Fibroblast of upper back skin (primary cell): ENCODE results near the gene TEX14.

Source experiments
- DNase-seq: peaks from one replicate; pipeline ENCODE4 v3.0.0-alpha.2; 2013

The TEX14 gene

DNA sequence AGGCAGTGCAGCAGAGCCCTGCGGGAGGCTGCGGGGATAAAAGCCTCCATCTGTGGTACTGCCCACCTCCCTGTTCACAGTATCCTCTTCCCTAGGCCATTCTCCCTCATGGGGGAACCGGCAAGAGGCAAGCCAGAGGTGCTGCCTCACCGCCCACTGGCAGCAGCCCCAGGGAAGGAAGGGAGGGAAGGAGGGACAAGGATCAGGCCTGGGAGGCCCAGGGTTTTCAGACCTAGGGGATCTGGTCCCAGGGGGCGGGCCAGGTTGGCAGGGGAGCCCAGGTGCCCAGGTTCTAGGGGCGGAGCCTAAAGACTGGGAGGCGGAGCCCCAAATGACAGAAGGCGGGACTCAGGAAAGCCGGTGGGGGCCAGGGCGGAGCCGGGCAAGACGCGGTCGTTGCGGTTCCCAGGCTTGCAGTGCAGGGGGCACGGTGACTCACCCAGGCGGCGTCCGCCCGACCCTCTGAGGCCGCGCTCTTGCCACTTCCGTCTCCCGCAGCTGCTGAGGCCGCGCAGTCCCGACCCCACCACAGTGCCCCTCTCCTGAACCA, 174.4 kb downstream of the TEX14 start:
- no peak for DNase-seq

DNA sequence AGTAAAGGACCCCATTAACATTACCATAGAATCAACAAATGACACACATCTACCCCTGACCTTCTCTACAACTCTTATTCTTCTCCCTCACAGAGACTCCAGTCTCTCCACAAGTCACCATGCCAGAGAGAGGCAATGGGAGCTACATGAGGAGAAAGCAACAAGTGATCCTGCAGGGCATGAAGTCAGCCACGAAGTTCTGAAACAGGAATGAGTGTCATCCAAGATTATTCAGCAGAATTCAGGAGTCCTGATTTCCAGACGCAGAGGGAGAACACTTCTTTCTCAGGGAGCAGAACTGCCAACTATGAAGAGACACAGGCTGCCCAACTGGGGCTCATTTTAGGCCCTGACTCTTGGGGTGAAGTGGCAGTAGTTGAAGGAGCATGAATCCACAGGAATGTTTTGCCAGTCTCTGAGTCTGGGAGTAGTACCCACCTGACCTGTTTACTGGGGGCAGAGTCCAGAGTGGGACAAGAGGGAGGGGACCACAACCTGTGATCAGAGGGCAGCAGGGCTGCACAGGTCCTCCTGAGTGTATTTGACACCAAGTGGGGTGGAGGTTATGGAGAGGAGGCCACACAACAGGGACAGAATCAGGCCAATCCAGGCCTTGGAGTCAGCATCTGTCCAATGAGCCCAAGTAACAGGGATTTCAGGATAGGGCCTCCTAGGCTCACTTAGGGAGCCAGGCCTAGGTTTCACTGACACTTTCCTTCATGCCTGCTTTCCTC, 175.0 kb downstream of the TEX14 start:
- DNase-seq, result no peak

GRCh38 chr17:58515286-58515685, 176.6 kb downstream of the TEX14 start:
- DNase-seq, result no peak

- no peak for DNase-seq
These were observed 177.1 kb downstream of the TEX14 start for GRCh38 chr17:58514770-58515157.

DNA sequence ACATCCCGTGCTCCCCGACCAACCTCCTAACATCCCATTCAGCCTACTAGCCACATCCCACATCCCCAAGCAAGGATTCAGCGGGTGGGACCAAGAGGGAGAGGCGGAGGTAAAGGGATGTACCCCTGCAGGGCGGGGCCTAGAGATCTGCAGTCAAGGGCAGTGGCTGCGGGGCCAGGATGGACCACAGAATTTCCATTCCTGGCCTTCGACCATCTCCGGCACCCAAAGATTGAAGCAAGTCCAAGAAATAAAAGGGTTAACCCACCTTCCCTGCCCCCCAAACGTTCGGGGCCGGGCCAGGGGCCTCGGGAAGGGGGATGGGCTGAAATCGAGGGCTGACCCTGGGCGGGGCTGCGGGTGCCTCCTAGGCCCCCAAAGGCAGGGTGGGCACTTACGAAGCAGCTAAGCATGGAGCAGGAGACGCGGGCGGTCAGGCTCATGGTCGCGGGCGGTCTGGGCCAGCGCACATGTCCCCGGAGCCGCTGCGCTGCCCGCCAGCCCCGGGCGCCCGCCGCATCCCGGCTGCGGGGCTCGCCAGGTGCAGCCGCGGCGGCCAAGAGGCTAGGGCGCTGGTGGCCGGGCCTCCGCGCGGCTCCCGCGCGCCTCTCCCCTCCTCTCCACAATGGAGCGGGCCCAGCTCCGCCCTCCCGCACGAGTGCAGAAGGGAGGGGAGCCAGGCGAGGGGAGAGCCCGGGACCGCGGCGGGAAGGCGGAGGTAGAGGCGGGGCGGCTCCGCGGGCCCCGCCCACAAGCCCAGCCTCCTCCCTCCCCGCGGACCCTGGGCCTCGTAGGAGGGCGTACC, 177.7 kb downstream of the TEX14 start, which contains the start of gene MTMR4:
Gene MTMR4, minus strand, starts transcription at position 674 of the 805 bp plus-strand sequence. Its CDS starts 231 bp downstream, at position 443.
- peak; percentile 78 for DNase-seq

DNA sequence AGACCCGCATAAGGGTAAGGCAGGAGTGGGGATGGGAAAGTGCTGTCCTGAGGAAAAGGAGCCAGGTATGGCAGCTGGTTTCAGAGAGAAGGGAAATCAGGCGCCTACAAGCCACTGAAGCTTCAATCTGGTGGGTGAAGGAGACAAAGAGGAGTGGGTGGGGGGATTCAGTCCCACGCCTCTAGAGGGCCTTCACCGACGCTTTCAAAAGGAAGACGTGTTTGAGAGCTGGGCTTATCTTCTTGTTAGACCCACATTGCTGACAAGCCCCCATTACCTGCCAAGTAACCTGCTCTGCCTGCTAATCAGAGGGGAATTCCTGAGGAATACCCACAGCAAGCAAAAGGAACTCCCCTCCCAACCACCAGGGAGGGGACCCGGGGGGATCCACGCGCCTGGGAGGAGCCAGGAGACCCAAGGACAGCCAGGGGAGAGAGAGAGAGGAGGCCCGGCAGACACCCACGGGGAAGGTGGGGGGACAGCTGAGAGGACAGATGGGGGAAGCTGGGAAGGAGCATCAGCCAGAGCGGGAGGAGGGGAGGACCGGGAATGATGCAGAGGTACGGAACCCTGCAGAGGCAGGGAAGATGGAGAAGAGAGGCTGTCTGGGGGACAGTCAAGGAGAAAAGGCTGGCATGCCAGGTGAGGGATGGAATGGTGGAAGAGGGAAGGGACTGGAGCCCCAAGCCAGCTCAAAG, 178.4 kb downstream of the TEX14 start:
- no peak for DNase-seq

DNA sequence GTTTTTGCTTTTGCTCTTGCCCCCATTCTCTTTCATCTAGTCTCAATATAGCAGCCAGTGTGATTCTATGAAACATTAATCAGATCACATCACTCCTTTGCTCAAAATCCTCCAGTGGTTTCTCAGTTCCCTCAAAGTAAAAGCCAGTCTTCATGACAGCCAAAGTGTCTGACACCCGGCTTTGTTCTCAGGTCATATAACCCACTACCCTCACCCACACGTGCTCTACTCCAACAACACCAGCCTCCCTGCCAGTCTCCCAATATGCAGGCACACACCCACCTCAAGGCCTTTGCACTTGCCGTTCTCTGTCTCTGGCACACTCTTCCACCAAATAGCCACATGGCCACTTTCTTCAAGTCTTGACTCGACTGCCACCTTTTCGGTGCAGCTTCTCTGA, 181.8 kb downstream of the TEX14 start:
- DNase-seq, result no peak

DNA sequence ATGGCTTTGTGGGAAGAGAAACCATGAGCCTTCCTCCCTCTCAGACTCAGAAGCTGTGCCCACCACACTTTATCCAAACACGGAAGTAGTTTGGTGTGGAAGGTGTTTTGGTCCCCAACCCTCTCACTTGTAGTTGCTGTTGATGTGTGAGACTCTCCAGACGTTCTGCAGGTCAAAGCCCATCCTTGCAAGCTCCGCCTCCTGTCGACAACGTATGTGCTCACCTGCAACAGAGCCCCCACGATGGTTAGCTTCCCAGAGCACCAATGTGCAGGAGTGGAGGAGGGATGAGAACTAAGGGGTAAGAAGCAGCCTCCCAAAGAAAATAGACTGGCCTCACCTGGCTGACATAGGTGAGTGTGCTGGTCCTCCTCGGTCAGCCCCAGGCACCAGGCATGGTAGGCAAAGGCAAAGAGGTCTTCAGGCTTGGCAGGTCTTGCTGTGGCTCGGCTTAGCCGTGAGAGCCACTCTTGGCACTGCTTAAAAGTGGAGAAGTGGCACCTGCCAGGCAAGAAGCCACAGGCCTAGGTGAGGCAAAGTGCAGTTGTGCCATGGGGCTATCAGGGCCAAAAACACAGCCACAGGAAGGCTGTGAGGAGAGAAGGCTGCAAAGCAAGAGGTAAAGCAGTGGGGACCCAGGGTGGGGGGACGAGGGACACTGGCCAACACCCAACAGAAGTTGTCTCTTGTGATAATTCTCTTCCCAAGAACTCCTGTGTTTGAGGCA, 183.3 kb downstream of the TEX14 start:
- DNase-seq, result no peak

DNA sequence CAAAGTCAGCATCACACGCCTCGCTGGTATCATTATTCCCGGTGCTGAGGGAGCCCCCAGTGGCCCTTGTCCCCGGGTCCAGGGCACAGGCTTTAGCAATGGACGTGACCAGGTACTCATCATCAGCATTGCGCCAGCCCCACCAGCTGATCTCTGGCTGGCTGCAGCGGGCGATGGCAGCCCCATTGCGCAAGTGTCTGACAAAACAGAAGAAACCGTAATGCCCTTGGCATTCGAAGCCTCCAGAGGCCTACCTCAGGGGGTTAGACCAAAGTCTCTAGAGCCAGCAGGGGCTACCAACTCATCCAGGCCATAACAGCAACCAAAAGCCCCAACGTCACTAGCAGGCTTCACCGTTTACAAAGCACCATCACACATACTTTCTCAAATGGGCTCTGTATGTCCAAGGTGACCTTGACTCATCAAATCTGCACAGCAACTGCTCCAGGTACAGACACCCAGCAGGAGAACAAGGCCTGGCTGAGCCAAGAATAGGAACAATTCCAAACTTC, 184.7 kb downstream of the TEX14 start:
- DNase-seq, result no peak
